Ascending aorta (tissue), 2 donors: Measurements from ENCODE around the gene SCEL. TPM values are rescaled to one million over a fixed set of nuclear protein-coding genes. Genes with fewer than 3 reads are reported as not detected.

Experiments
- DNase-seq, 2 donors: peaks; one replicate each; pipeline ENCODE4 v3.0.0-alpha.2; 2019; ENCODE audit warnings: low spot score in 2 of 2
- H3K27ac ChIP-seq, 2 donors: fragments of 200-600 bp; sonication (generic); one replicate each; pipeline ENCODE4 v1.5.1; 2016 to 2017; ENCODE audit warnings: mild to moderate bottlenecking in 1 of 2
- H3K27me3 ChIP-seq: fragments of 200-600 bp; sonication (generic); one replicate; pipeline ENCODE4 v1.5.1; 2017
- H3K36me3 ChIP-seq, 2 donors: fragments of 200-600 bp; sonication (generic); one replicate each; pipeline ENCODE4 v1.5.1; 2016
- H3K4me1 ChIP-seq, 2 donors: fragments of 200-600 bp; sonication (generic); one replicate each; pipeline ENCODE4 v1.5.1; 2016 to 2017; ENCODE audit warnings: mild to moderate bottlenecking in 1 of 2
- H3K4me3 ChIP-seq, 2 donors: fragments of 200-600 bp; sonication (generic); one replicate each; pipeline ENCODE4 v1.5.1; 2016 to 2017; ENCODE audit warnings: mild to moderate bottlenecking in 1 of 2
- H3K9me3 ChIP-seq, 2 donors: fragments of 200-600 bp; sonication (generic); one replicate each; pipeline ENCODE4 v1.5.1; 2016
- intact Hi-C: fragments of 100-400 bp; cut with DNase I; formaldehyde crosslinking; loops from one replicate; pipeline ENCODE4 v1.15.1; 2023
- total RNA-seq: library from RNA; depleted of rRNA; stranded (reverse); fragments of >200 nt; gene quantifications from one replicate; pipeline ENCODE4 v1.1.0, GENCODE V29; 2016
- TF ChIP-seq, protein P1 (sequence below), 3 experiments: fragments of 200-600 bp in 2 of 3; fragments of 450-650 bp in 1 of 3; sonication (generic) in 2 of 3; IDR thresholded peaks; one replicate each; pipeline ENCODE4 v1.5.1; 2016 to 2019; ENCODE audit warnings: antibody characterized with exemption in 3 of 3, mild to moderate bottlenecking in 1 of 3, moderate library complexity in 1 of 3

The SCEL gene
- total RNA-seq, 1 donor from 2014 or later, result not detected

DNA sequence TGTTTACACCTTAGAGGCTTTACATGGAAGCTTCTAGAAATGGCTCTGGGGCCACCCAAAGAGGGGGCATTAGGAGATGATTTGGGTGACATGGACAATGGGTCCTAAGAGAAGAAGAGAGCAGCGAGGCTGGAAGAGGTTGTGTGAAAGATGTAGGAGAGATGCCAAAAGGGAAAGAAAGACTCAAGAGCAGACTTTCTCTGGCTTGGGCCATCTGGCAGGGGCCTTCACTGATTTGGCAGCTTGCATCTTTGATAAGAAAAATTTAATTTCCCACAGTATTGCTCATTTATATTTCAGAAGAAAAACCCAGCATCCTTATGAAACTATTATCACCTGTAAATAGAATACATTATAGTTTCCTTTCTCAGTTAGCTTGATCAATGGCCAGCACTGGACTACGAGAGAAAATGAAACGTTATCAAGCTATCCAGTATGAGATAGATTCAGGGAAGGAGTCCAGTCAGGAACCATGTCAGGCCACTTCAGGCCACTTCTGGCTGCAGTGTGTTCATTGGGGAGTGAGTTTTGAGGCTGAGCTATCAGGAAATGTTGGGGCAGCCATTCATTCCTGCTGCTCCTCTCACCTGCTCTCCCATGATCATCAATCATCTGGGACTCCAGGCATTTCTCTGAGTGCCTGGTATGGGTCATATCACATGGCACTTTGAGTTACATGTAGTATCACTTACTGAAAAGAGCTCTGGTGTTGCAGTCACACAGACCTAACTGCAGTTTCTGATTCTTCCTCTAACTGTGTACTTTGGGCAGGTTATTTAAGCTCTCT lies 10.3 kb downstream of the SCEL start:
- no peaks in the 10 kb centered on the region for H3K9me3 ChIP-seq
- TF ChIP-seq, protein P1, sequence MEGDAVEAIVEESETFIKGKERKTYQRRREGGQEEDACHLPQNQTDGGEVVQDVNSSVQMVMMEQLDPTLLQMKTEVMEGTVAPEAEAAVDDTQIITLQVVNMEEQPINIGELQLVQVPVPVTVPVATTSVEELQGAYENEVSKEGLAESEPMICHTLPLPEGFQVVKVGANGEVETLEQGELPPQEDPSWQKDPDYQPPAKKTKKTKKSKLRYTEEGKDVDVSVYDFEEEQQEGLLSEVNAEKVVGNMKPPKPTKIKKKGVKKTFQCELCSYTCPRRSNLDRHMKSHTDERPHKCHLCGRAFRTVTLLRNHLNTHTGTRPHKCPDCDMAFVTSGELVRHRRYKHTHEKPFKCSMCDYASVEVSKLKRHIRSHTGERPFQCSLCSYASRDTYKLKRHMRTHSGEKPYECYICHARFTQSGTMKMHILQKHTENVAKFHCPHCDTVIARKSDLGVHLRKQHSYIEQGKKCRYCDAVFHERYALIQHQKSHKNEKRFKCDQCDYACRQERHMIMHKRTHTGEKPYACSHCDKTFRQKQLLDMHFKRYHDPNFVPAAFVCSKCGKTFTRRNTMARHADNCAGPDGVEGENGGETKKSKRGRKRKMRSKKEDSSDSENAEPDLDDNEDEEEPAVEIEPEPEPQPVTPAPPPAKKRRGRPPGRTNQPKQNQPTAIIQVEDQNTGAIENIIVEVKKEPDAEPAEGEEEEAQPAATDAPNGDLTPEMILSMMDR (IDR thresholded peaks at IDR 0.05), result no peak
- H3K36me3 ChIP-seq, result no peaks in the 10 kb centered on the region
- intact Hi-C loops, result no loop called here
- no peak overlapping the region for H3K4me3 ChIP-seq
- no peaks in the 10 kb centered on the region for H3K27me3 ChIP-seq
- H3K4me1 ChIP-seq, result peaks cover 0 to 2% of the 10 kb centered on the region in 2 donors
- no peak for DNase-seq
- no peak overlapping the region for H3K27ac ChIP-seq

DNA sequence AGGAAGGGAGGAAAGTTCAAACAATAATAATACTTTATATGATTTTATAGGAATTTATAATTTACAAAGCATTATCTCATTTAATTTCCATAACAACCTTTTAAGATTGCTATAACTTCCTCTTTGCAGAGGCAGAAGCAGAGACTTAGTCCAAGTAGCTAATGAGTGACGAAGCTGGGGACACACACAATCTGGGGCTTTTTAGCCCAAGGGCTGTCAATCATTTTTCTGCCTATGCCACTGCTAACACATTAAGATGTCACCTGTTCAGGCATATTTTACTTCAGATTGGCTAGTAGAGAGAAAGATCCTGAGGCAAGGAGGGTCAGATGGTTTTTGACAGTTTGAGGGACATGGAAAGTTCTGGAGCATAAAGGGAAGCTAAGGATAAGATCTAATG lies 12.6 kb downstream of the SCEL start:
- H3K4me1 ChIP-seq, result peaks cover 0 to 2% of the 10 kb centered on the region in 2 donors
- H3K36me3 ChIP-seq, result no peaks in the 10 kb centered on the region
- H3K27me3 ChIP-seq, result no peaks in the 10 kb centered on the region
- H3K27ac ChIP-seq, result no peak overlapping the region
- intact Hi-C loops, result no loop called here
- no peak for DNase-seq
- TF ChIP-seq, protein P1 (IDR thresholded peaks at IDR 0.05), result no peak
- no peak overlapping the region for H3K4me3 ChIP-seq
- H3K9me3 ChIP-seq, result no peaks in the 10 kb centered on the region

DNA sequence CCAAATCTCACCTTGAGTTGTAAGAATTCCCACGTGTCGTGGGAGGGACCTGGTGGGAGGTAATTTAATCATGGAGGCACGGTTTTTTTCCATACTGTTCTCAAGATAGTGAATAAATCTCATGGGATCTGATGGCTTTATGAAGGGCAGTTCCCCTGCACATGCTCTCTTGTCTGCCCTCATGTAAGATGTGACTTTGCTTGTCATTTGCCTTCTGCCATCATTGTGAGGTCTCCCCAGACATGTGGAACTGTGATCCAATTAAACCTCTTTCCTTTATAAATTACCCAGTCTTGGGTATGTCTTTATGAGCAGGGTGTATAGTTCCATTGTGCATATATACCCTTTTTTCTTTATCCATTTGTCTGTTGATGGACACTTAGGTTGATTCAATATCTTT lies 13.1 kb downstream of the SCEL start:
- no peaks in the 10 kb centered on the region for H3K36me3 ChIP-seq
- TF ChIP-seq, protein P1 (IDR thresholded peaks at IDR 0.05), result no peak
- H3K4me1 ChIP-seq, result peaks cover 0 to 2% of the 10 kb centered on the region in 2 donors
- no peaks in the 10 kb centered on the region for H3K27me3 ChIP-seq
- H3K27ac ChIP-seq, result no peak overlapping the region
- DNase-seq, result no peak
- intact Hi-C loops, result no loop called here
- no peaks in the 10 kb centered on the region for H3K9me3 ChIP-seq
- H3K4me3 ChIP-seq, result no peak overlapping the region

DNA sequence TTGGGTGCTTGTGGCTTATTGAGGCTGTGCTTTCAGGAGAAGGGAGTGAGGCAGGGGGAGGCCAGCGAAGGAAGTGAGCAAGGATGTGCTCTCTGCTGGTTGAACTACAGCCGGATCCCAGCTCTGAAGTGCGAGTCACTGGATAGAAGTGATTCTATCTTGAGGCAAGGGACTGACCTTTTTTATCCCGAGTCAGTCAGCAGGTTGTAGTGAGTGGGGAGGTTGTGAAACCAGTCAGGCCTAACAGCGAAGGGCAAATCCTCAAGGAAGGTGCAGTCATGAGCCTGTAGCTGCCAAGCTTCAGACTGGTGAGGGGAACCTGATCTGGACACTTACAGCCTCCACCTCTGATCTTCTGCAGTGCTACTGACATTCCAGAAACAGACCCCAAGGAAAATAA lies 18.6 kb downstream of the SCEL start:
- no peak for DNase-seq
- H3K36me3 ChIP-seq, result no peaks in the 10 kb centered on the region
- TF ChIP-seq, protein P1 (IDR thresholded peaks at IDR 0.05), result no peak
- no peaks in the 10 kb centered on the region for H3K4me1 ChIP-seq
- H3K9me3 ChIP-seq, result no peaks in the 10 kb centered on the region
- H3K27ac ChIP-seq, result no peak overlapping the region
- intact Hi-C loops, result no loop called here
- no peaks in the 10 kb centered on the region for H3K27me3 ChIP-seq
- no peak overlapping the region for H3K4me3 ChIP-seq

DNA sequence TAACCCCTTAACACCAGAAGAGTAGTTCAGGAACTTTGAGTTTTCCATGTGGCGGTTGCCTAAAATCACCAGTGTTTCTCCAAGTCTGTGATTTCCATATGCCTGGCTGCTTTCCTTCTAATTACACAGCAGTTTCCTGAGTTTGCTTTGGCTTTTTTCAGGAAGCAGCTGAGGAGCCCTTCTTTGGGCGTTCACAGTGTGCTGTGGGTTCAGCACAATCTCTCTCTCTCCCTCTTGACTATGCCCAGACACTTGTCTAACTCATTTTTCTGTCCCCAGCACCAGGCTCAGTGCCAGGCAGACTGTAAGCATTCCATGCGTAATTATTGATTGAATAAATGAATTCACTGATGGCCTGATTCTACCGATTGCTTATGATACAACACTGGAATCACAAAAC lies 19.7 kb downstream of the SCEL start:
- H3K9me3 ChIP-seq, result no peaks in the 10 kb centered on the region
- no peaks in the 10 kb centered on the region for H3K27me3 ChIP-seq
- intact Hi-C loops, result no loop called here
- H3K4me1 ChIP-seq, result no peaks in the 10 kb centered on the region
- no peak overlapping the region for H3K27ac ChIP-seq
- no peaks in the 10 kb centered on the region for H3K36me3 ChIP-seq
- no peak for DNase-seq
- no peak overlapping the region for H3K4me3 ChIP-seq
- TF ChIP-seq, protein P1 (IDR thresholded peaks at IDR 0.05), result no peak
